Tibial nerve (tissue), 4 donors: ENCODE data around the gene PRKCZ. TPM values are rescaled to one million over a fixed set of nuclear protein-coding genes. Genes with fewer than 3 reads are reported as not detected.

Experiments
- DNase-seq, 2 donors: peaks; one replicate each; pipeline ENCODE4 v3.0.0-alpha.2; 2019; ENCODE audit warnings: low spot score in 2 of 2
- H3K27ac ChIP-seq, 4 donors: fragments of 200-600 bp; sonication (generic) in 3 of 4; one replicate each; pipeline ENCODE4 v1.5.1; 2017 to 2019; ENCODE audit warnings: mild to moderate bottlenecking in 1 of 4
- H3K27me3 ChIP-seq, 2 donors: fragments of 200-600 bp; sonication (generic) in 1 of 2; one replicate each; pipeline versions ENCODE4 v1.5.1 to v1.6.0; 2017 to 2019
- H3K36me3 ChIP-seq, 3 donors: fragments of 200-600 bp; sonication (generic); one replicate each; pipeline ENCODE4 v1.5.1; 2018 to 2019
- H3K4me1 ChIP-seq, 4 donors: fragments of 200-600 bp; sonication (generic) in 3 of 4; one replicate each; pipeline ENCODE4 v1.5.1; 2017 to 2019
- H3K4me3 ChIP-seq, 4 donors: fragments of 200-600 bp; sonication (generic) in 3 of 4; one replicate each; pipeline ENCODE4 v1.5.1; 2017 to 2019; ENCODE audit warnings: mild to moderate bottlenecking in 1 of 4, moderate library complexity in 1 of 4
- H3K9me3 ChIP-seq, 4 donors: fragments of 200-600 bp; sonication (generic) in 3 of 4; one replicate each; pipeline ENCODE4 v1.5.1; 2017 to 2019
- CTCF ChIP-seq, 5 experiments: fragments of 200-600 bp in 3 of 5; fragments of 450-650 bp in 2 of 5; sonication (generic) in 3 of 5; IDR thresholded peaks; one replicate each; pipeline ENCODE4 v1.5.1; 2016 to 2019; ENCODE audit warnings: antibody characterized with exemption in 5 of 5, mild to moderate bottlenecking in 3 of 5, moderate library complexity in 2 of 5
- EP300 ChIP-seq, 2 donors: sonication (generic); formaldehyde crosslinking; IDR thresholded peaks; one replicate each; pipeline ENCODE4 v1.6.1; 2017; ENCODE audit warnings: antibody characterized with exemption in 2 of 2, mild to moderate bottlenecking in 1 of 2
- POLR2A ChIP-seq, 2 donors: fragments of 450-650 bp; IDR thresholded peaks; one replicate each; pipeline ENCODE4 v1.6.1; 2017; ENCODE audit warnings: antibody characterized with exemption in 2 of 2, mild to moderate bottlenecking in 2 of 2, moderate library complexity in 2 of 2
- WGBS, 2 donors: methylation state at CpG; one replicate each; pipeline ENCODE4 v1.1.5; 2018; 5-methylcytosine and 5-hydroxymethylcytosine counted together
- total RNA-seq, 4 donors: library from RNA; depleted of rRNA; stranded (reverse); fragments of >200 nt; gene quantifications; one replicate each; pipeline ENCODE4 v1.1.0, GENCODE V29; 2016

PRKCZ gene
- total RNA-seq, 4 donors from 2014 or later, result 2.0 to 3.9 (median 2.8) TPM

GRCh38 chr1:2024887-2025286 is 25.3 kb upstream of the PRKCZ start:
- WGBS, 2 donors, result 91 to 92% methylated on average over 15 to 18 of the region's 18 CpGs
- Histone ChIP-seq H3K27me3 (peaks cover 0 to 67% of the 10 kb centered on the region in 2 donors), H3K36me3 (no peaks in the 10 kb centered on the region), H3K4me1 (peaks cover 0 to 3% (median 0%) of the 10 kb centered on the region in 4 donors), H3K9me3 (no peaks in the 10 kb centered on the region), H3K27ac (no peak overlapping the region), H3K4me3 (no peak overlapping the region)
- TF ChIP-seq POLR2A (IDR thresholded peaks at IDR 0.05) (no peak), EP300 (IDR thresholded peaks at IDR 0.05) (no peak), CTCF (IDR thresholded peaks at IDR 0.05) (no peak)
- DNase-seq, result no peak

- 51 to 53% methylated on average over 20 to 29 of the region's 39 CpGs for WGBS, 2 donors
- H3K27me3 ChIP-seq, result peaks cover 0 to 61% of the 10 kb centered on the region in 2 donors
These were observed 24.7 kb upstream of the PRKCZ start for GRCh38 chr1:2025491-2025981.

GRCh38 chr1:2027961-2028583 is 22.1 kb upstream of the PRKCZ start:
- WGBS, 2 donors, result 89 to 92% methylated on average over 34 to 46 of the region's 46 CpGs
- Histone ChIP-seq H3K36me3 (no peaks in the 10 kb centered on the region), H3K4me3 (no peak overlapping the region), H3K27me3 (peaks cover 0 to 35% of the 10 kb centered on the region in 2 donors), H3K9me3 (no peaks in the 10 kb centered on the region), H3K27ac (no peak overlapping the region), H3K4me1 (no peaks in the 10 kb centered on the region)
- no peak for DNase-seq
- no peak for TF ChIP-seq EP300 (IDR thresholded peaks at IDR 0.05)

More at GRCh38 chr1:2025491-2025981, 24.7 kb upstream of the PRKCZ start:
- no peaks in the 10 kb centered on the region for H3K9me3 ChIP-seq
- TF ChIP-seq POLR2A (IDR thresholded peaks at IDR 0.05), result no peak
- TF ChIP-seq EP300 (IDR thresholded peaks at IDR 0.05), result no peak
- no peak for TF ChIP-seq CTCF (IDR thresholded peaks at IDR 0.05)
- no peak for DNase-seq
- H3K27ac ChIP-seq, result no peak overlapping the region
- H3K4me3 ChIP-seq, result no peak overlapping the region
- H3K36me3 ChIP-seq, result no peaks in the 10 kb centered on the region
- H3K4me1 ChIP-seq, result no peaks in the 10 kb centered on the region

- TF ChIP-seq CTCF (IDR thresholded peaks at IDR 0.05) (no peak), EP300 (IDR thresholded peaks at IDR 0.05) (no peak)
- Histone ChIP-seq H3K27me3 (peaks cover 0 to 26% of the 10 kb centered on the region in 2 donors), H3K27ac (no peak overlapping the region), H3K9me3 (no peaks in the 10 kb centered on the region), H3K4me3 (no peak overlapping the region), H3K4me1 (no peaks in the 10 kb centered on the region), H3K36me3 (no peaks in the 10 kb centered on the region)
- DNase-seq, result no peak
- 85 to 94% methylated on average over 9 to 19 of the region's 26 CpGs for WGBS, 2 donors
These were observed 21.2 kb upstream of the PRKCZ start for GRCh38 chr1:2028870-2029560.

GRCh38 chr1:2029561-2029960 is 20.6 kb upstream of the PRKCZ start:
- no peaks in the 10 kb centered on the region for H3K4me1 ChIP-seq
- H3K4me3 ChIP-seq, result no peak overlapping the region
- no peaks in the 10 kb centered on the region for H3K9me3 ChIP-seq
- H3K36me3 ChIP-seq, result no peaks in the 10 kb centered on the region
- no peak overlapping the region for H3K27ac ChIP-seq
- H3K27me3 ChIP-seq, result peaks cover 0 to 20% of the 10 kb centered on the region in 2 donors
- DNase-seq, result no peak
- WGBS, 2 donors, result 85 to 89% methylated on average over 13 to 15 of the region's 15 CpGs
- no peak for TF ChIP-seq CTCF (IDR thresholded peaks at IDR 0.05)
- no peak for TF ChIP-seq POLR2A (IDR thresholded peaks at IDR 0.05)
- no peak for TF ChIP-seq EP300 (IDR thresholded peaks at IDR 0.05)
